HepG2 (cell line): ENCODE data around the gene KCTD6. TPM values are rescaled to one million over a fixed set of nuclear protein-coding genes. Genes with fewer than 3 reads are reported as not detected.

Source experiments
- ATF5 ChIP-seq: sonication (generic); formaldehyde crosslinking; IDR thresholded peaks from 2 replicates; pipeline ENCODE4 v1.4.0; 2020; ENCODE audit warnings: mild to moderate bottlenecking, low read depth, missing genetic modification reagents
- HDAC1 ChIP-seq: sonication (generic); formaldehyde crosslinking; IDR thresholded peaks from 2 replicates; pipeline ENCODE4 v1.5.1; 2020; ENCODE audit warnings: mild to moderate bottlenecking, missing genetic modification reagents
- MYNN ChIP-seq: sonication (generic); formaldehyde crosslinking; IDR thresholded peaks from 2 replicates; pipeline ENCODE4 v1.4.0; 2020; ENCODE audit warnings: mild to moderate bottlenecking, low read depth, missing genetic modification reagents
- NBN ChIP-seq: fragments of 450-650 bp; conservative IDR thresholded peaks from 2 replicates; pipeline ENCODE4 v1.6.1; 2017
- NFATC3 ChIP-seq: sonication (generic); formaldehyde crosslinking; IDR thresholded peaks from 2 replicates; pipeline ENCODE4 v1.5.1; 2020; ENCODE audit warnings: mild to moderate bottlenecking, missing genetic modification reagents
- POLR2AphosphoS2 ChIP-seq: IDR thresholded peaks from 2 replicates; pipeline ENCODE4 v1.6.1; 2011; ENCODE audit warnings: low read depth, low read length, improper control_type of control experiment
- PPARG ChIP-seq: conservative IDR thresholded peaks from 2 replicates; pipeline ENCODE4 v1.6.1; 2016; ENCODE audit warnings: missing biosample characterization, missing genetic modification reagents
- SKIL ChIP-seq: sonication (generic); formaldehyde crosslinking; IDR thresholded peaks from 2 replicates; pipeline ENCODE4 v1.8.0; 2022; ENCODE audit warnings: missing genetic modification reagents, mild to moderate bottlenecking, moderate library complexity, borderline replicate concordance
- ZFP36L1 ChIP-seq: sonication (generic); formaldehyde crosslinking; IDR thresholded peaks from 2 replicates; pipeline ENCODE4 v1.8.0; 2022; ENCODE audit warnings: mild to moderate bottlenecking, missing genetic modification reagents, moderate library complexity
- ZNF30 ChIP-seq: sonication (generic); formaldehyde crosslinking; IDR thresholded peaks from 2 replicates; pipeline ENCODE4 v1.5.0; 2020; ENCODE audit warnings: mild to moderate bottlenecking, missing genetic modification reagents
- ZNF34 ChIP-seq: sonication (generic); formaldehyde crosslinking; IDR thresholded peaks from 2 replicates; pipeline ENCODE4 v1.4.0; 2020; ENCODE audit warnings: mild to moderate bottlenecking, missing genetic modification reagents, borderline replicate concordance
- ZNF451 ChIP-seq: sonication (generic); formaldehyde crosslinking; IDR thresholded peaks from 2 replicates; pipeline ENCODE4 v1.5.0; 2020; ENCODE audit warnings: mild to moderate bottlenecking, missing genetic modification reagents
- ZNF607 ChIP-seq: sonication (generic); formaldehyde crosslinking; IDR thresholded peaks from 2 replicates; pipeline ENCODE4 v1.5.1; 2020; ENCODE audit warnings: missing genetic modification reagents, mild to moderate bottlenecking, borderline replicate concordance
- ZSCAN31 ChIP-seq: sonication (generic); formaldehyde crosslinking; IDR thresholded peaks from 2 replicates; pipeline ENCODE4 v1.5.0; 2020; ENCODE audit warnings: low read depth, mild to moderate bottlenecking, missing genetic modification reagents
- polyA plus RNA-seq, 8 experiments: library from polyadenylated mRNA; depleted of rRNA in 3 of 8; stranded (reverse) in 7 of 8; unstranded in 1 of 8; fragments of >200 nt; fragmentation: Illumina TruSeq in 4 of 8; extraction: Trizol in 4 of 8; gene quantifications; 2 replicates each; pipeline versions ENCODE4 v1.2.1 to v1.2.3, GENCODE V29; 2011 to 2016; ENCODE audit warnings: low read depth in 4 of 8, missing spikeins in 1 of 8, mixed read lengths in 1 of 8; ENCODE audit not compliant: insufficient read depth in 1 of 8
- total RNA-seq, 5 experiments: library from RNA; depleted of rRNA; stranded (reverse); fragments of >200 nt; fragmentation: Illumina TruSeq; extraction: Trizol; gene quantifications; 2 replicates each; pipeline ENCODE4 v1.2.3, GENCODE V29; 2016; ENCODE audit warnings: low read depth in 1 of 5
- TF ChIP-seq, protein P1 (sequence below): sonication (generic); formaldehyde crosslinking; IDR thresholded peaks from 2 replicates; pipeline ENCODE4 v1.5.1; 2020; ENCODE audit warnings: mild to moderate bottlenecking, missing genetic modification reagents, borderline replicate concordance
- TF ChIP-seq, protein P2 (sequence below): sonication (generic); formaldehyde crosslinking; IDR thresholded peaks from 2 replicates; pipeline ENCODE4 v1.4.0; 2020; ENCODE audit warnings: mild to moderate bottlenecking, missing genetic modification reagents

KCTD6 gene
- total and polyA plus RNA-seq, 2 of the 13 experiments (the other 11 are each of a cell fraction or from before 2014, with no cell fraction given) = 13.4 to 14.2 TPM

- TF ChIP-seq, protein P1, sequence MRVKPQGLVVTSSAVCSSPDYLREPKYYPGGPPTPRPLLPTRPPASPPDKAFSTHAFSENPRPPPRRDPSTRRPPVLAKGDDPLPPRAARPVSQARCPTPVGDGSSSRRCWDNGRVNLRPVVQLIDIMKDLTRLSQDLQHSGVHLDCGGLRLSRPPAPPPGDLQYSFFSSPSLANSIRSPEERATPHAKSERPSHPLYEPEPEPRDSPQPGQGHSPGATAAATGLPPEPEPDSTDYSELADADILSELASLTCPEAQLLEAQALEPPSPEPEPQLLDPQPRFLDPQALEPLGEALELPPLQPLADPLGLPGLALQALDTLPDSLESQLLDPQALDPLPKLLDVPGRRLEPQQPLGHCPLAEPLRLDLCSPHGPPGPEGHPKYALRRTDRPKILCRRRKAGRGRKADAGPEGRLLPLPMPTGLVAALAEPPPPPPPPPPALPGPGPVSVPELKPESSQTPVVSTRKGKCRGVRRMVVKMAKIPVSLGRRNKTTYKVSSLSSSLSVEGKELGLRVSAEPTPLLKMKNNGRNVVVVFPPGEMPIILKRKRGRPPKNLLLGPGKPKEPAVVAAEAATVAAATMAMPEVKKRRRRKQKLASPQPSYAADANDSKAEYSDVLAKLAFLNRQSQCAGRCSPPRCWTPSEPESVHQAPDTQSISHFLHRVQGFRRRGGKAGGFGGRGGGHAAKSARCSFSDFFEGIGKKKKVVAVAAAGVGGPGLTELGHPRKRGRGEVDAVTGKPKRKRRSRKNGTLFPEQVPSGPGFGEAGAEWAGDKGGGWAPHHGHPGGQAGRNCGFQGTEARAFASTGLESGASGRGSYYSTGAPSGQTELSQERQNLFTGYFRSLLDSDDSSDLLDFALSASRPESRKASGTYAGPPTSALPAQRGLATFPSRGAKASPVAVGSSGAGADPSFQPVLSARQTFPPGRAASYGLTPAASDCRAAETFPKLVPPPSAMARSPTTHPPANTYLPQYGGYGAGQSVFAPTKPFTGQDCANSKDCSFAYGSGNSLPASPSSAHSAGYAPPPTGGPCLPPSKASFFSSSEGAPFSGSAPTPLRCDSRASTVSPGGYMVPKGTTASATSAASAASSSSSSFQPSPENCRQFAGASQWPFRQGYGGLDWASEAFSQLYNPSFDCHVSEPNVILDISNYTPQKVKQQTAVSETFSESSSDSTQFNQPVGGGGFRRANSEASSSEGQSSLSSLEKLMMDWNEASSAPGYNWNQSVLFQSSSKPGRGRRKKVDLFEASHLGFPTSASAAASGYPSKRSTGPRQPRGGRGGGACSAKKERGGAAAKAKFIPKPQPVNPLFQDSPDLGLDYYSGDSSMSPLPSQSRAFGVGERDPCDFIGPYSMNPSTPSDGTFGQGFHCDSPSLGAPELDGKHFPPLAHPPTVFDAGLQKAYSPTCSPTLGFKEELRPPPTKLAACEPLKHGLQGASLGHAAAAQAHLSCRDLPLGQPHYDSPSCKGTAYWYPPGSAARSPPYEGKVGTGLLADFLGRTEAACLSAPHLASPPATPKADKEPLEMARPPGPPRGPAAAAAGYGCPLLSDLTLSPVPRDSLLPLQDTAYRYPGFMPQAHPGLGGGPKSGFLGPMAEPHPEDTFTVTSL (CRISPR knock-in tag) = peak; percentile 89; the same call in 1 of the 2 replicates
- TF ChIP-seq MYNN (CRISPR knock-in tag) = no peak
- TF ChIP-seq ATF5 (CRISPR knock-in tag) = 0 out of 2 replicates have a peak, but pooled peaks have one; percentile 64
- no peak for TF ChIP-seq POLR2AphosphoS2
- TF ChIP-seq ZNF607 (CRISPR knock-in tag) = peak; percentile 19; the same call in 1 of the 2 replicates
- TF ChIP-seq ZFP36L1 (CRISPR knock-in tag) = peak; percentile 64; the same call in 1 of the 2 replicates
- TF ChIP-seq SKIL = peak; percentile 67; the same call in 1 of the 2 replicates
- peak; percentile 86 for TF ChIP-seq PPARG
- TF ChIP-seq, protein P2, sequence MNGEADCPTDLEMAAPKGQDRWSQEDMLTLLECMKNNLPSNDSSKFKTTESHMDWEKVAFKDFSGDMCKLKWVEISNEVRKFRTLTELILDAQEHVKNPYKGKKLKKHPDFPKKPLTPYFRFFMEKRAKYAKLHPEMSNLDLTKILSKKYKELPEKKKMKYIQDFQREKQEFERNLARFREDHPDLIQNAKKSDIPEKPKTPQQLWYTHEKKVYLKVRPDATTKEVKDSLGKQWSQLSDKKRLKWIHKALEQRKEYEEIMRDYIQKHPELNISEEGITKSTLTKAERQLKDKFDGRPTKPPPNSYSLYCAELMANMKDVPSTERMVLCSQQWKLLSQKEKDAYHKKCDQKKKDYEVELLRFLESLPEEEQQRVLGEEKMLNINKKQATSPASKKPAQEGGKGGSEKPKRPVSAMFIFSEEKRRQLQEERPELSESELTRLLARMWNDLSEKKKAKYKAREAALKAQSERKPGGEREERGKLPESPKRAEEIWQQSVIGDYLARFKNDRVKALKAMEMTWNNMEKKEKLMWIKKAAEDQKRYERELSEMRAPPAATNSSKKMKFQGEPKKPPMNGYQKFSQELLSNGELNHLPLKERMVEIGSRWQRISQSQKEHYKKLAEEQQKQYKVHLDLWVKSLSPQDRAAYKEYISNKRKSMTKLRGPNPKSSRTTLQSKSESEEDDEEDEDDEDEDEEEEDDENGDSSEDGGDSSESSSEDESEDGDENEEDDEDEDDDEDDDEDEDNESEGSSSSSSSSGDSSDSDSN (CRISPR knock-in tag) = peak; percentile 46; the same call in 1 of the 2 replicates
- TF ChIP-seq NBN = no peak
- peak; percentile 80 for TF ChIP-seq HDAC1 (CRISPR knock-in tag)
- TF ChIP-seq ZNF451 = no peak
- TF ChIP-seq ZNF30 (CRISPR knock-in tag) = no peak
- no peak for TF ChIP-seq ZNF34
- TF ChIP-seq ZSCAN31 (CRISPR knock-in tag) = 0 out of 2 replicates have a peak, but pooled peaks have one; percentile 56
- TF ChIP-seq NFATC3 (CRISPR knock-in tag) = no peak
Observed at GRCh38 chr3:58471025-58471887, 20.6 kb upstream of the KCTD6 start (continued).
